Occipital lobe (tissue), 2 donors: Measurements from ENCODE around the gene MORN1. TPM values are rescaled to one million over a fixed set of nuclear protein-coding genes. Genes with fewer than 3 reads are reported as not detected.

Source experiments
- DNase-seq: peaks from one replicate; lab custom pipeline; 2025; lab: John Stamatoyannopoulos, UW
- total RNA-seq: library from RNA; depleted of rRNA; stranded (reverse); fragments of >200 nt; gene quantifications from one replicate; pipeline ENCODE4 v1.2.3, GENCODE V29; 2014

MORN1 gene
- total RNA-seq, 1 donor from 2014 or later = 13.1 TPM

DNA sequence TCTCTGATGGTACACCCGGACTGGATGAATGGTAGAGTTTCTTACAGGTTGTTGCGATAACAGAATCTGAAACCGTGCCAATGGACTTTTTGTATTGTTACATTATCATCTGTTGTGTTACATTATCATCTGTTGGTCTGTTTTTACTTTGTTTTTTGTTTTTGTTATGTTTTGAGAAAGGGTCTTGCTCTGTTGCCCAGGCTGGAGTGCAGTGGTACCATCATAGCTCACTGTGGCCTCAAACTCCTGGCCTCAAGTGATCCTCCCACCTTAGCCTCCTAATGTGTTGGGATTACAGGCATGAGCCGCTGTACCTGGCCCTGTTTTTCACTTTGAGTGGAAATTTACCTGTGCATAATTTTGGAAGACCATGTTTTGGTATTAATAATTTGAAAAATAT lies 31.2 kb upstream of the MORN1 start:
- DNase-seq = no peak

DNA sequence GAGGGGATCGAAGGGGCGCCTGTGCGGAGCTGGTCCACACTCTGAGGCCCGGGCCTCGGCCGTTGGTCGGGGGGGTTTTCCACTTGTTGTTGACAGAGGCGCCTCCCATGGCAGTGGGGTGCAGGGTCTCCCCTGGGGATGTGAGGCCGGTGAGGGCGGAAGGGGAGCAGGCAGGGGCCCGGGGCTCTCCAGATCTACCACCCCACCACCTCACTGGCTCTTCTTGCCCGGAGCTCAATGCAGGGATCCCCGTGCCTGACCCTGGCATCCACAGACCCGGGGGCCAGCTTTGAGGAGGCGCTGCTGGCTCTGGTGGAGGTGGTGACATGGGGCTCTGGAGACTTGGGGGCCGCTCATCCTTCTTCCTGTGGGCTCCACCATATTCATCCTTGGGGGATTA lies 28.1 kb upstream of the MORN1 start:
- DNase-seq = no peak

GRCh38 chr1:2418791-2419320 lies 27.5 kb upstream of the MORN1 start:
- no peak for DNase-seq

GRCh38 chr1:2417833-2418225 lies 26.5 kb upstream of the MORN1 start:
- DNase-seq = no peak

- no peak for DNase-seq
Observed at GRCh38 chr1:2417083-2417832, 25.9 kb upstream of the MORN1 start.

- no peak for DNase-seq
Observed at GRCh38 chr1:2416403-2416802, 25.0 kb upstream of the MORN1 start.

DNA sequence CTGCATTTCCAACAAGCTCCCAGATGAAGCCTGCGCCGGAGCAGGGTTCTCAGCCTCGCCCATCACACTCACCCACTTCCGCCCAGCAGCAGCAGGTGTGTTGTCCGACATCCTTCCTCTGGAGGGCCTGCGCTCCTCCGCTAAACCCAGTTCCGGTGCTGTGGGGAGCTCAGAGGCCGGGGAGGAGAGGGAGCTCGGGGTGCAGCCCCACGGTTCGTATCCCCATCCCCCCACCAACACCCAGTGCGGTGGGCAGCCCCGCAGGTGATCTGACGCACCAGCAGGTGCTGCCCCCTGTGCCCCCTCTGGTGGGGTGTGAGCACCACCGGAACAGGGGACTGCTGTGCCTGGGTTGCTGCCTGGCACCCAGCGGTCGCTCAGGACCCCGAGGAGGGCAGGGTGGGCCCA lies 24.5 kb upstream of the MORN1 start:
- no peak for DNase-seq

- no peak for DNase-seq
Observed at GRCh38 chr1:2415337-2415736, 24.0 kb upstream of the MORN1 start.

GRCh38 chr1:2414297-2414958 lies 23.1 kb upstream of the MORN1 start:
- peak; percentile 52 for DNase-seq

- DNase-seq = no peak
Observed at GRCh38 chr1:2413495-2414296, 22.3 kb upstream of the MORN1 start.

GRCh38 chr1:2412773-2413494 lies 21.6 kb upstream of the MORN1 start:
- no peak for DNase-seq

DNA sequence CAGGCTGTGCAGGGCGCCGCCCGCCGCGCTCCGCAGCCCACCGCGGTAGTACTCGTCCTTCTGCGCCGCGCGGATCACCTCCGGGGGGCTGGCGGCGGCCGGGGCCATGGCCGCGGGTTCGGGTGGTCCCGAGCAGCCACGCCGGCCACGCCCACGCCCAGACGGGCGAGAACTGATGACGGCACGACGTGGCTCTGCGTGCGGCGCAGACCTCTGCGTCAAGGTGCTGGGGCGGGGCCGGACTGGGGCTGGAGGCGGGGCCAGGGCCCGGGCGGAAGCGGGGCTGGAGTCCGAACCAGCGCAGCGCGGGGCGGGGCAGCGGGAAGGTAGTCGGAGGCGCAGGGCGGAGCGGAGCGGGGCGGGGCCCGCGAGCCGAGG lies 21.0 kb upstream of the MORN1 start, which contains the start of gene PEX10:
Gene PEX10, minus strand, starts transcription at position 170 of the 378 bp plus-strand sequence. Its CDS starts 62 bp downstream, at position 108.
- DNase-seq = peak; percentile 93

- no peak for DNase-seq
Observed at GRCh38 chr1:2411801-2412394, 20.5 kb upstream of the MORN1 start.

DNA sequence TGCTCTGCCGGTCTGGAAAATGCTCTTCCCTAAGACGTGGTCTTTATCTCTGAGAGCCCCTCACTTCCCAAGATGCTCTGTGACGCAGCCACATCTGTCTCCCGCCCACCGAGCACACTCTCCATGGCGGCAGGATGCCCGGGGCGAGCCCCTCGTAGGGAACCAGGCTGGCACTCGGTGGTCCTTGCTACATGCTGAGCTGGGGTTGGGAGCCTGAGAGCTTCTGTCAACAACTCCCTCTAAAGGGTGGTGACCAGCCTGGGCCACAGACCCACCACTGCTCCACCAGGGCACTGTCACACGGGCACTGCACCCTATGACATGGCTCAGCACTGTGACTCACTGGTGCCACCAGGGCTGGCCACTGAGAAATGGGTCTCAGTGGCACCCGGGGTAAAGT lies 18.4 kb upstream of the MORN1 start:
- DNase-seq = no peak

DNA sequence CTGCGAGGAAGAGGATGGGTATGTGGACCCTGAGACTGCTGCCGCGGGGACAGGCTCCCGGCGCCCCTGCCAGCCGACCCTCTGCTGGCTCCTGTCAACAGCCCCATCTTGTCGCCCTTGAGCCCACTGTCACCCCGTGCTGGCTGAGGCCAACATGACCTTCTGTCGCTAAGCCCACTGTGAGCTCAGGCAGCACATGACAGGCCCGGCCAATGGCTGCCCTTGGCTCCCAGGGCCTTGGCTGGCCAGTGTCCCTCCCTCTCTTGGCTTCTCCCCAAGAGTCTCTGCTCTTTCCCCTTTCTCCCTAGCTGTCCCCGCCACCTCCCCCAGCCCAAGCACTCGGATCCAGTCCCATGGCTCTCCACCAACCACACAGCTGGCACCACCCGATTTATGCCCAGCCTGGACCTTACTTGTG lies 17.5 kb upstream of the MORN1 start:
- DNase-seq = no peak

DNA sequence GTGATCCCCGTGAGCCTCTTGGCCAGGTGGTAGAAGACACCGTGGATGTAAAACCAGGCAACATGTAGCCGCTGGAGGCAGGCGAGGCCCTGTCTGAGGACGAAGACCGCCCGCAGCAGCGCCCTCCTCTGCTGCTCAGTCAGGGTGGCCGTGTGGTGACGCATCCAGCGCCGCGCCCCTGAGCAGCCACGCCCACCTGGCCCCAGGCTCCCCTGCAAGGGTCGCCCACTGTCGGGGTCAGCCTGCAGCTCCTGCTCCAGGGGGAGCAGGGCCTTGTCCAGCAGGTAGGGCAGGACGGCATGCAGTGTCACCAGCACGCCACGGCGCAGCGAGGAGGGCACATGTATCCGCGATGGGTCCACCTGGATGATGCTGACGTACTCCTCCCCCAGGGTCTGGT lies 17.1 kb upstream of the MORN1 start:
- no peak for DNase-seq

DNA sequence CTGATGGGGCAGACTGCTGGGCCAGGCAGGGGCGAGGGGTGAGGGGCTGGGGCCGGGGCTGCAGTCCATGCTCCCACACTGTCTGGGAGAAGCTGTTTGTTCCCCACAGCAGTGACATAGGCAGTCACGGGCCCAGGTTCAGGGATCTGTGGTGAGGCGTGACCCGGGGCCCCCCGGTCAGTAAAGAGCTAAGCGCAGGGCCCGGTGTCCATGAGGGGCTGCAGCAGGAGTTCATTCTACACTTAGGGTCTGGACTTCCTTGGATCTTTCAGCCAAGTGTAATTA lies 16.6 kb upstream of the MORN1 start:
- no peak for DNase-seq

DNA sequence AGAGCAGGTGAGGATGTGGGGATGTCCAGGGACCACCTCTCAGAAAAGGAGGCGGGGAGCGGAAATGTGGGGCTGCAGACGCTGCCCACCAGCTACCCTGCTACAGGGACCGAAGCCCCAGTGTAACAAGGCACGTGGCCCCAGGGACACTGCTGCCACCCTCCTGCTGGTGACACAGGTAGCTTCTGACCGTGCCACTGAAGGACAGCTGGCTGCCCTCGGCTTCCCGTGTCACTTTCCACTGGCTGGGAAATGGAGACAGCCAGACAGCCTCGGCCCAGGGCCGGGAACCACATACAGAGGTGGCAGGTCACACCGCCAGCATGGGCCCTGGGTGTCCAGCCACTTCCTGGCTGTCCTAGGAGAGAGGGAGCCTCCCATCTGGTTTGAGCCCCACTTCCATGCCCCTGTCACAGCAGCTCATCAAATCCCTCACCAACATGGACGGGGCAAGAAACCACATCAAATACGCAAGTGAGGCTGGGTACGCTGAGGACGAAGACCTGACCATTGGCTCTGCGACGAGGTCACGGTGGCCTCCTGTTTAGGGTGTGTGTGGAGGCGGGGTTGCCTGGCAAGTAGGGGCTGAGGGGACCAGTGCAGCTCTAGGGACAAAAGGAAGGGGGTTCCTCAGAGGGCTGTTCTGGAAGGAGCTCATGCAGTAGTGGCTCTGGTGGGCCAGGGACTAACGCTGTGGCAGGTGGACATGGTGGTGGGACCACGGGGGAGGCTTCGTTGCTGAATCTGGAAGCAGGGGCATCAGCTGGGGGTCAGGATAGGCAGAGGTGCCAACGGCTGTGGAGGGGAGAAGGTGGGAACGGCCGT lies 16.0 kb upstream of the MORN1 start:
- DNase-seq = no peak

DNA sequence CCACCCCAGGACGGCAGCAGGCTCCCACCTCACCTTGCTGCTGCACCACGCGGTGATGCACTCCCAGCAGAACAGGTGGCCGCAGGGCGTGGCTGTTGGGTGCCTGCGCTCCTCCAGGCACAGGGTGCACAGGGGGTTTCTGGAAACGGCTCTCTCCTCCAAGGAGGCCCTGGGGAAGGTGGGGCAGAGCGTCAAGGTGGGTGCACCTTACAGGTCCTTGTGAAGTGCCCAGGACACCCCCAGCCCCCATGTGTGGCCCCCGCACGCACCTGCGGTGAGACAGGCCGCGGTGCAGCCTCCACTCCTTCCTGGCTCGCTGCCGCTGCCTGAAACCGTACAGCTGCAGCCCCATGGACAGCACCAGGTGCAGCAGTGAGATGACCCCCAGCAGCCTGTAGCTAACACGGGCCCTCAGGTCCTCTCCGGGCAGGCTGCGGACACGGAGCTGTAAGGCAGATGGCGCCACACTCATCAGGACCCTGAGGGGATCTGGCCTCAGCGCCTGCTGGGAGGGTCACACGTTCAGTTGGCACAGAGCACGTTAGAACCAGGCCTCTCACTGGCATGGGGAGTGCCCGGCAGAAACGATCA lies 15.2 kb upstream of the MORN1 start:
- no peak for DNase-seq
